DLD1 (cell line): Measurements from ENCODE around the gene CTNNAL1.

Experiments
- in situ Hi-C: cut with HindIII; loops from 2 replicates; pipeline ENCODE4 v1.10.0; 2017; ENCODE audit warnings: low sequenced_read_pairs

CTNNAL1 gene

GRCh38 chr9:109030426-109030825 lies 17.1 kb upstream of the CTNNAL1 start:
- in situ Hi-C loops: no loop called here

- in situ Hi-C loops: no loop called here
These were observed 15.2 kb upstream of the CTNNAL1 start for GRCh38 chr9:109028457-109028856.

- in situ Hi-C loops: no loop called here
These were observed 13.9 kb upstream of the CTNNAL1 start for GRCh38 chr9:109027176-109027575.

GRCh38 chr9:109026306-109026705 lies 13.0 kb upstream of the CTNNAL1 start:
- in situ Hi-C loops: no loop called here

GRCh38 chr9:109022873-109023272 lies 9.6 kb upstream of the CTNNAL1 start:
- in situ Hi-C loops: no loop called here

- in situ Hi-C loops: no loop called here
These were observed 7.5 kb upstream of the CTNNAL1 start for GRCh38 chr9:109020581-109021511.

GRCh38 chr9:109020113-109020512 lies 6.8 kb upstream of the CTNNAL1 start:
- in situ Hi-C loops: no loop called here

- in situ Hi-C loops: no loop called here
These were observed 6.1 kb upstream of the CTNNAL1 start for GRCh38 chr9:109019420-109019819.

GRCh38 chr9:109017493-109017892 lies 4.2 kb upstream of the CTNNAL1 start:
- in situ Hi-C loops: no loop called here

- in situ Hi-C loops: no loop called here
These were observed 3.8 kb upstream of the CTNNAL1 start for GRCh38 chr9:109017061-109017460.

GRCh38 chr9:109016132-109016531 lies 2.8 kb upstream of the CTNNAL1 start:
- in situ Hi-C loops: no loop called here

GRCh38 chr9:109014608-109015280 lies 1.4 kb upstream of the CTNNAL1 start:
- in situ Hi-C loops: no loop called here

- in situ Hi-C loops: no loop called here
These were observed 644 bp upstream of the CTNNAL1 start for GRCh38 chr9:109013679-109014607.

GRCh38 chr9:109012009-109012875 lies 1.1 kb downstream of the CTNNAL1 start:
- in situ Hi-C loops: no loop called here

- in situ Hi-C loops: no loop called here
These were observed 2.0 kb downstream of the CTNNAL1 start for GRCh38 chr9:109011231-109011671.

GRCh38 chr9:109010746-109011145 lies 2.6 kb downstream of the CTNNAL1 start:
- in situ Hi-C loops: no loop called here

GRCh38 chr9:109005678-109006077 lies 7.6 kb downstream of the CTNNAL1 start:
- in situ Hi-C loops: no loop called here

- in situ Hi-C loops: no loop called here
These were observed 10.2 kb downstream of the CTNNAL1 start for GRCh38 chr9:109003116-109003515.

- in situ Hi-C loops: no loop called here
These were observed 11.2 kb downstream of the CTNNAL1 start for GRCh38 chr9:109002141-109002540.

GRCh38 chr9:109001275-109001676 lies 12.0 kb downstream of the CTNNAL1 start:
- in situ Hi-C loops: no loop called here
